ENCODE measurements around the gene VPS13C.
A peak's percentile ranks its signal among the peaks of the same experiment; 100 is the strongest.
"Not testable (repeated sequence)": the region's sequence is repeated elsewhere in the genome, so short reads cannot be mapped to it uniquely, and the experiment has no call there.

VPS13C gene

GRCh38 chr15:62047282-62047827 is 12.9 kb downstream of the VPS13C start:
- no peaks in the 10 kb centered on the region for H3K27me3 ChIP-seq (replicated peaks; ENCODE audit: control insufficient read depth, insufficient read depth, low read length, poor library complexity, severe bottlenecking)
- no peaks in the 10 kb centered on the region for H3K36me3 ChIP-seq (ENCODE audit: control insufficient read depth, insufficient read depth, low read length)
- H3K4me3 ChIP-seq (ENCODE audit: insufficient read depth, low read depth, low read length, poor library complexity, severe bottlenecking), result no peak overlapping the region
- H3K27ac ChIP-seq (ENCODE audit: insufficient read depth, low read length, poor library complexity, severe bottlenecking), result no peak overlapping the region
- H3K4me1 ChIP-seq (ENCODE audit: control insufficient read depth, insufficient read depth, low read length, poor library complexity, severe bottlenecking), result no peaks in the 10 kb centered on the region
- no peaks in the 10 kb centered on the region for H3K9me3 ChIP-seq (ENCODE audit: control insufficient read depth, low read length)
- DNase-seq, result no peak

GRCh38 chr15:62046078-62046743 is 14.0 kb downstream of the VPS13C start:
- DNase-seq, result no peak
- Histone ChIP-seq H3K27me3 (replicated peaks; ENCODE audit: control insufficient read depth, insufficient read depth, low read length, poor library complexity, severe bottlenecking) (no peaks in the 10 kb centered on the region), H3K36me3 (ENCODE audit: control insufficient read depth, insufficient read depth, low read length) (peaks cover under 1% of the 10 kb centered on the region), H3K4me3 (ENCODE audit: insufficient read depth, low read depth, low read length, poor library complexity, severe bottlenecking) (no peak overlapping the region), H3K9me3 (ENCODE audit: control insufficient read depth, low read length) (no peaks in the 10 kb centered on the region), H3K4me1 (ENCODE audit: control insufficient read depth, insufficient read depth, low read length, poor library complexity, severe bottlenecking) (no peaks in the 10 kb centered on the region), H3K27ac (ENCODE audit: insufficient read depth, low read length, poor library complexity, severe bottlenecking) (peak overlapping the region; percentile 40)

GRCh38 chr15:62035256-62035924 is 24.9 kb downstream of the VPS13C start:
- Histone ChIP-seq H3K4me3 (ENCODE audit: insufficient read depth, low read depth, low read length, poor library complexity, severe bottlenecking) (no peak overlapping the region), H3K4me1 (ENCODE audit: control insufficient read depth, insufficient read depth, low read length, poor library complexity, severe bottlenecking) (no peaks in the 10 kb centered on the region), H3K36me3 (ENCODE audit: control insufficient read depth, insufficient read depth, low read length) (peaks cover 18% of the 10 kb centered on the region), H3K9me3 (ENCODE audit: control insufficient read depth, low read length) (no peaks in the 10 kb centered on the region), H3K27me3 (replicated peaks; ENCODE audit: control insufficient read depth, insufficient read depth, low read length, poor library complexity, severe bottlenecking) (no peaks in the 10 kb centered on the region), H3K27ac (ENCODE audit: insufficient read depth, low read length, poor library complexity, severe bottlenecking) (no peak overlapping the region)
- DNase-seq, result no peak

- Histone ChIP-seq H3K4me1 (ENCODE audit: control insufficient read depth, insufficient read depth, low read length, poor library complexity, severe bottlenecking) (no peaks in the 10 kb centered on the region), H3K4me3 (ENCODE audit: insufficient read depth, low read depth, low read length, poor library complexity, severe bottlenecking) (no peak overlapping the region), H3K36me3 (ENCODE audit: control insufficient read depth, insufficient read depth, low read length) (peaks cover 20% of the 10 kb centered on the region), H3K27ac (ENCODE audit: insufficient read depth, low read length, poor library complexity, severe bottlenecking) (no peak overlapping the region), H3K27me3 (replicated peaks; ENCODE audit: control insufficient read depth, insufficient read depth, low read length, poor library complexity, severe bottlenecking) (no peaks in the 10 kb centered on the region), H3K9me3 (ENCODE audit: control insufficient read depth, low read length) (no peaks in the 10 kb centered on the region)
- DNase-seq, result no peak
These were observed 32.3 kb downstream of the VPS13C start for GRCh38 chr15:62027916-62028315.

- Histone ChIP-seq H3K9me3 (ENCODE audit: control insufficient read depth, low read length) (no peaks in the 10 kb centered on the region), H3K4me1 (ENCODE audit: control insufficient read depth, insufficient read depth, low read length, poor library complexity, severe bottlenecking) (no peaks in the 10 kb centered on the region), H3K27me3 (replicated peaks; ENCODE audit: control insufficient read depth, insufficient read depth, low read length, poor library complexity, severe bottlenecking) (no peaks in the 10 kb centered on the region), H3K36me3 (ENCODE audit: control insufficient read depth, insufficient read depth, low read length) (peaks cover 22% of the 10 kb centered on the region), H3K27ac (ENCODE audit: insufficient read depth, low read length, poor library complexity, severe bottlenecking) (no peak overlapping the region), H3K4me3 (ENCODE audit: insufficient read depth, low read depth, low read length, poor library complexity, severe bottlenecking) (no peak overlapping the region)
- no peak for DNase-seq
These were observed 33.0 kb downstream of the VPS13C start for GRCh38 chr15:62027263-62027565.

GRCh38 chr15:62026487-62027262 is 33.6 kb downstream of the VPS13C start:
- Histone ChIP-seq H3K4me1 (ENCODE audit: control insufficient read depth, insufficient read depth, low read length, poor library complexity, severe bottlenecking) (no peaks in the 10 kb centered on the region), H3K27me3 (replicated peaks; ENCODE audit: control insufficient read depth, insufficient read depth, low read length, poor library complexity, severe bottlenecking) (no peaks in the 10 kb centered on the region), H3K36me3 (ENCODE audit: control insufficient read depth, insufficient read depth, low read length) (peaks cover 22% of the 10 kb centered on the region), H3K4me3 (ENCODE audit: insufficient read depth, low read depth, low read length, poor library complexity, severe bottlenecking) (no peak overlapping the region), H3K9me3 (ENCODE audit: control insufficient read depth, low read length) (no peaks in the 10 kb centered on the region), H3K27ac (ENCODE audit: insufficient read depth, low read length, poor library complexity, severe bottlenecking) (no peak overlapping the region)
- no peak for DNase-seq

GRCh38 chr15:62021991-62022600 is 38.2 kb downstream of the VPS13C start:
- no peak for DNase-seq
- no peaks in the 10 kb centered on the region for H3K27me3 ChIP-seq (replicated peaks; ENCODE audit: control insufficient read depth, insufficient read depth, low read length, poor library complexity, severe bottlenecking)
- H3K36me3 ChIP-seq (ENCODE audit: control insufficient read depth, insufficient read depth, low read length), result peaks cover 36% of the 10 kb centered on the region
- H3K4me3 ChIP-seq (ENCODE audit: insufficient read depth, low read depth, low read length, poor library complexity, severe bottlenecking), result no peak overlapping the region
- no peaks in the 10 kb centered on the region for H3K9me3 ChIP-seq (ENCODE audit: control insufficient read depth, low read length)
- no peak overlapping the region for H3K27ac ChIP-seq (ENCODE audit: insufficient read depth, low read length, poor library complexity, severe bottlenecking)
- H3K4me1 ChIP-seq (ENCODE audit: control insufficient read depth, insufficient read depth, low read length, poor library complexity, severe bottlenecking), result no peaks in the 10 kb centered on the region

- no peaks in the 10 kb centered on the region for H3K9me3 ChIP-seq (ENCODE audit: control insufficient read depth, low read length)
- H3K4me1 ChIP-seq (ENCODE audit: control insufficient read depth, insufficient read depth, low read length, poor library complexity, severe bottlenecking), result no peaks in the 10 kb centered on the region
- DNase-seq, result no peak
- no peaks in the 10 kb centered on the region for H3K27me3 ChIP-seq (replicated peaks; ENCODE audit: control insufficient read depth, insufficient read depth, low read length, poor library complexity, severe bottlenecking)
- H3K36me3 ChIP-seq (ENCODE audit: control insufficient read depth, insufficient read depth, low read length), result peaks cover 36% of the 10 kb centered on the region
- no peak overlapping the region for H3K4me3 ChIP-seq (ENCODE audit: insufficient read depth, low read depth, low read length, poor library complexity, severe bottlenecking)
- no peak overlapping the region for H3K27ac ChIP-seq (ENCODE audit: insufficient read depth, low read length, poor library complexity, severe bottlenecking)
These were observed 39.6 kb downstream of the VPS13C start for GRCh38 chr15:62020576-62021160.

GRCh38 chr15:62005354-62005753 is 54.9 kb downstream of the VPS13C start:
- H3K9me3 ChIP-seq (ENCODE audit: control insufficient read depth, low read length); H3K4me3 ChIP-seq (ENCODE audit: insufficient read depth, low read depth, low read length, poor library complexity, severe bottlenecking); H3K4me1 ChIP-seq (ENCODE audit: control insufficient read depth, insufficient read depth, low read length, poor library complexity, severe bottlenecking); H3K27me3 ChIP-seq (replicated peaks; ENCODE audit: control insufficient read depth, insufficient read depth, low read length, poor library complexity, severe bottlenecking); DNase-seq; H3K27ac ChIP-seq (ENCODE audit: insufficient read depth, low read length, poor library complexity, severe bottlenecking): not testable (repeated sequence)
- peaks cover 19% of the 10 kb centered on the region for H3K36me3 ChIP-seq (ENCODE audit: control insufficient read depth, insufficient read depth, low read length)
